ENCODE results near the gene FRAS1. TPM values are rescaled to one million over a fixed set of nuclear protein-coding genes. Genes with fewer than 3 reads are reported as not detected.

Gene FRAS1
- total RNA-seq, 2 donors from 2014 or later: 0.07 to 0.10 TPM

DNA sequence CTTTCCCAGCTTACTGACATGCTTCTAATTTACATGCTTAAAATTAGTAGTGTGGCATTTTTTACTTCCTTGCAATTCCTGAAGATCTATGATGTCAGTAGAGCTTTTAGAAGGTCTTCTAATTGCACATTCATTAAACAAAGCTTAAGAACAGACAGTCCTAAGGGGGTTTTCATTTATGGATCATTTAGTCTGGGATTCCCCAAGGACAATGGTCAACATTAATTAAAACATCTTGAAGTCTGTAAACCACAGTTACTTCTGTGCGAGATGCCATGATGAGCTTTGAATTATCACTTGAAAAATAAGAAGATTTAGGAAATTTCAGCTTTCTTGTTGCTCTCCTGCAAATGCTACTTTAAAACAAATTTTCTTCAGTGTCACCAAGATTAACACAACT is 514.7 kb downstream of the FRAS1 start:
- Mint-ChIP-seq H3K4me3 (no peak overlapping the region), H3K9me3 (peaks cover 0 to 4% of the 10 kb centered on the region in 2 donors), H3K36me3 (ENCODE audit: insufficient read depth in 2 of 2) (no peaks in the 10 kb centered on the region), H3K4me1 (ENCODE audit: low read depth) (no peaks in the 10 kb centered on the region), H3K27me3 (ENCODE audit: low read depth) (peaks cover 22% of the 10 kb centered on the region), H3K27ac (no peak overlapping the region)
- DNase-seq: no peak
- no peak for ATAC-seq (replicated peaks in 1 of 2)

DNA sequence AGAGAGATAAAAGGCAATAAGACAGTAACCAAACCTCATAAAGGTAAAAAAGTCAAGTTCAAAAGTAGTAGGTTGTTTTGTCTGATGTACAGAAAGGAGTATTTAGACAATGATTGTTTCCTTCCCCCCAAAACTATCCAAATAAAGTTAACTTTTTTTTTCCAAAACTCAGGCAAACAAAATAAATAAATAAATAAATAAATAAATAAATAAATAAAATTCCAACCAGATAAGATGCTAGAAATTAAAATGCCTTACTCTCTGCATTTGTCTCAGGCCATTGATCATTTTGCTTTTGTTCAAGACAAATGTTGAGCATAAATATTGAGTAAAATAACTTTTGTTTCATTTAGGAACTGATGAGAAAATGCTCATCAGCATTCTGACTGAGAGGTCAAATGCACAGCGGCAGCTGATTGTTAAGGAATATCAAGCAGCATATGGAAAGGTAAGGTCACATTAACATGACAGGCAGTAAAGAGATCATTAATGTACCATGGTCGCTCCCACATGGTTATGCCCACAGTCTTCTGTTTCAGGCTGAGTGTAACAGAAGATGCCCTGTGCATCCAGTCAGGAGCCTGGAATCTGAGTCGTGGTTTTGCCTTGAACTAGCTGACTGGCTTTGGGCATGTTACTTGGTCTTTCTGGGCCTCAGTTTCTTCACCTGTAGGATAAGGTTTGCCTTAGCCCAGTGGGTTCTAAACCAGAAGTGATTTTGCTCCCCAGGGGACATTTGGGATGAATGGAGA is 521.7 kb downstream of the FRAS1 start:
- peaks cover 7% of the 10 kb centered on the region for H3K27me3 Mint-ChIP-seq (ENCODE audit: low read depth)
- no peaks in the 10 kb centered on the region for H3K4me1 Mint-ChIP-seq (ENCODE audit: low read depth)
- peaks cover 0 to 4% of the 10 kb centered on the region in 2 donors for H3K9me3 Mint-ChIP-seq
- no peak overlapping the region for H3K4me3 Mint-ChIP-seq
- H3K27ac Mint-ChIP-seq: peak overlapping the region; percentile 13
- no peaks in the 10 kb centered on the region for H3K36me3 Mint-ChIP-seq (ENCODE audit: insufficient read depth in 2 of 2)
- ATAC-seq (replicated peaks in 1 of 2) (no peak), DNase-seq (no peak)

DNA sequence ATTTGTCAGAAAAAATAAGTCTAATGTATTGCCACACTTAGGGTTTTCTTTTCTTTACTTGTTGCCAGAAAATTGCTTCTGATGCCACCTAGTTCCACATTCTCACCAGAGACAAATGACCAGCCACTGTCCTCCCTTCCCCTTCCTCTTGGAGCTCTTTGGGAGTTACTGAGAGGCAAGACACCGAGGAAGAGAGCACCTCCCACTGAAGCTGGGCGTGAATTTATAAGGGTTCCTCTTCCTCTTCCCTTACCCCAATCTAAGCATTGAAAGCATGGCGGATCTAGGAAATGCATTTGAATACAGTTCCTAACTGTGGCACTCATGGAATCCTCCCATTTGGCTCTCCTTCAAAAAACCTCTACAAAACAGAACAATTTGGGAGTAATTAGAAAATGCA is 524.5 kb downstream of the FRAS1 start:
- Mint-ChIP-seq H3K36me3 (ENCODE audit: insufficient read depth in 2 of 2) (no peaks in the 10 kb centered on the region), H3K27me3 (ENCODE audit: low read depth) (peaks cover 7% of the 10 kb centered on the region), H3K27ac (no peak overlapping the region), H3K4me3 (no peak overlapping the region), H3K9me3 (no peaks in the 10 kb centered on the region), H3K4me1 (ENCODE audit: low read depth) (no peaks in the 10 kb centered on the region)
- DNase-seq (no peak), ATAC-seq (replicated peaks in 1 of 2) (no peak)

DNA sequence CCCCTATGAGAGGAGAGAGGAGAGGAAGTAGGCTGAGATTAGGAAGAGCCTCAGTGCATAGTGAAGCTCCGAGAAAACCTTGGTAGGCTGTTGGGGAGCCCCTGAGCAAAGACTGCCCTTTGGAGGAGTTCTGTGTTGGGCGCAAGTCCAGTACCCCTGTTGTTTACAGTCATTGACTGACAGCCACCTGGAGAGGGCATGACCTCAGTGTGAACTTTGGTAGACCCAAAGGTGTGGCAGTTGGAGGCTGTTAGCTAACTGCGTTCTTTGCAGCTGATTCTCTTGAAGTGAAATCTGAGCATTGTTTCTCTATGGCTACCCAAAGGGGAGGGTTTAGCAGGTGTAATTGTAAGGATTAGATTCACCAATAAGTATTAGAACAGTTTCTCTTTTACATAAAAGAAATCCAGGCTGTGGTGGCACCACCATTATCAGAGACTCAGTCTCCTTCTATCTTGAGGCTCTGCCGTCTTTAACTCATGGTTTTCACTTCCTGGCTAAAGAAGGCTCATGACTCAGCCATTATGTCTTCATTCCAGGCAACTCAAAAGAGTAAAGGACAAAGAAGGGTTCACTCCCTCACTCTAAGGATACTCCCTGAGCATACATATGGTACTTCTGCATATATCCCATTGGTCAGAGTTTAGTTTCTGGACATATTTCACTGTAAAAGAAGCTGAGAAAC is 527.9 kb downstream of the FRAS1 start:
- ATAC-seq (replicated peaks in 1 of 2) (no peak), DNase-seq (no peak)
- no peaks in the 10 kb centered on the region for H3K4me1 Mint-ChIP-seq (ENCODE audit: low read depth)
- H3K9me3 Mint-ChIP-seq: no peaks in the 10 kb centered on the region
- no peak overlapping the region for H3K27ac Mint-ChIP-seq
- H3K27me3 Mint-ChIP-seq (ENCODE audit: low read depth): peaks cover 7% of the 10 kb centered on the region
- H3K36me3 Mint-ChIP-seq (ENCODE audit: insufficient read depth in 2 of 2): no peaks in the 10 kb centered on the region
- H3K4me3 Mint-ChIP-seq: no peak overlapping the region

DNA sequence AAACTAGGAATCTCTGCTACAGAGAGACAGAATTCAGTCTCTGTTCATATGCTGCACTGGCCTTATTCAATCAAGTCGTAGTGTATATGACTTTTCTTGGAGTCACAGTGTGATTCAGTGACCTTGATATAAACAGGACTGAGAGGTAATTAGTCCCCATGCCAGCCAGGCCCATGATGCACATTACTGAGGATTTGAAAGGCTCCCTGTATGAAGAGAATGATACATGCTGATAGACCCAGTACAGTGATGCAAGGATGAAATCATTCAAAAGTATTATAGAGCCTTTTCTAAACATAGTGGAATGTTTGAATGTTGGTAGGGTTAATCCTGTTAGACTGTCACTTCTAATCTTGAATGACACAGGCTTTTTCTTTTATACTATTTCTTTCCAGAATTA is 528.5 kb downstream of the FRAS1 start:
- DNase-seq (no peak), ATAC-seq (replicated peaks in 1 of 2) (no peak)
- Mint-ChIP-seq H3K27ac (no peak overlapping the region), H3K4me3 (no peak overlapping the region), H3K9me3 (no peaks in the 10 kb centered on the region), H3K36me3 (ENCODE audit: insufficient read depth in 2 of 2) (no peaks in the 10 kb centered on the region), H3K27me3 (ENCODE audit: low read depth) (peaks cover 5% of the 10 kb centered on the region), H3K4me1 (ENCODE audit: low read depth) (no peaks in the 10 kb centered on the region)

DNA sequence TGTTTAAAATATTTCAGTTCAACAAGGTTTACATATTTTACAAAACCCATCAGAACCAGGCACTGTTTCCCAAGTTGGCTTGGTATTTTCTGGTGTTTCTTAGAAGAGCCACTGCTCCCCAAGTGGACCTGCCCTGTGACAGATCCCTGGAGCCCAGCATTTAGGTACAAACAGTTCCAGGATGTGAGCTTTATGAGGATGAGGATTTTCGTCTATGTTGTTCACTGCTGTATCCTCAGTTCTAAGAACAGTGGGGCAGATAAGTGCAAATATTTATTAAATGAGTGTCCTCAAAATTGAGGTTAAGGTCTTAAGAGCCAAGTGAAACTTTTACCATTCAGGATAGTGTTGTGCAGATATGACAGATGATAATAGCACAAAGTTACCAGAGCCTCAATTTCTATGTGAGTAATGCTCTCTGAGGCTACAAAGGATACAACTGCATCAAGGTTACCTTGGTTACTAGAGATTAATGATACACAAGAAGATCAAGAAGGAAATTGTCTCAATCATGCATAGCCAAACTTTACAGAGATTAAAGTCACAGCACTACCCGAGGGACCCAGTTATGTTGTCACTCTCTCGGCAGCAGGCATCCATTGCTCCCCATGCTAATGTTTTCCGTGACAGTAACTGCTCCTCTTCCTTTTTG is 531.9 kb downstream of the FRAS1 start:
- ATAC-seq (replicated peaks in 1 of 2) (no peak), DNase-seq (no peak)
- H3K4me1 Mint-ChIP-seq (ENCODE audit: low read depth): no peaks in the 10 kb centered on the region
- no peaks in the 10 kb centered on the region for H3K27me3 Mint-ChIP-seq (ENCODE audit: low read depth)
- H3K36me3 Mint-ChIP-seq (ENCODE audit: insufficient read depth in 2 of 2): no peaks in the 10 kb centered on the region
- H3K27ac Mint-ChIP-seq: no peak overlapping the region
- H3K4me3 Mint-ChIP-seq: no peak overlapping the region
- H3K9me3 Mint-ChIP-seq: no peaks in the 10 kb centered on the region

DNA sequence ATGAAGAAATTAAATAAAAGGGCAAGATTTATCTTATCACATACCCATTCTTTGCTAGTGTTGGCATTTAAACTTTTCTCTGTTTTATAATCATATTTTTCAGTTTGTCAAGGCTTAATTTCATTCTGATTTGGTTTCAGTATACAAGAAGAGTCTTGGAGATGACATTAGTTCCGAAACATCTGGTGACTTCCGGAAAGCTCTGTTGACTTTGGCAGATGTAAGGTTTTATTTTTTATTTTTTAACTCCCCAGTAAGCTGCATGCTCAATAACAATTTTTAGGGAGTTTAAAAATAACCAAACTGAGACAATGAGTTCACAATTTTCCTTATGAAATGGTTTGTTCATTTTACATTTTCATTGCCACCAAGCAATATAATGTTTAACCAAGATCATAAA is 534.3 kb downstream of the FRAS1 start:
- no peak for DNase-seq
- Mint-ChIP-seq H3K4me1 (ENCODE audit: low read depth) (no peaks in the 10 kb centered on the region), H3K9me3 (no peaks in the 10 kb centered on the region), H3K27me3 (ENCODE audit: low read depth) (no peaks in the 10 kb centered on the region), H3K27ac (no peak overlapping the region), H3K36me3 (ENCODE audit: insufficient read depth in 2 of 2) (no peaks in the 10 kb centered on the region), H3K4me3 (no peak overlapping the region)
- no peak for ATAC-seq (replicated peaks in 1 of 2)

DNA sequence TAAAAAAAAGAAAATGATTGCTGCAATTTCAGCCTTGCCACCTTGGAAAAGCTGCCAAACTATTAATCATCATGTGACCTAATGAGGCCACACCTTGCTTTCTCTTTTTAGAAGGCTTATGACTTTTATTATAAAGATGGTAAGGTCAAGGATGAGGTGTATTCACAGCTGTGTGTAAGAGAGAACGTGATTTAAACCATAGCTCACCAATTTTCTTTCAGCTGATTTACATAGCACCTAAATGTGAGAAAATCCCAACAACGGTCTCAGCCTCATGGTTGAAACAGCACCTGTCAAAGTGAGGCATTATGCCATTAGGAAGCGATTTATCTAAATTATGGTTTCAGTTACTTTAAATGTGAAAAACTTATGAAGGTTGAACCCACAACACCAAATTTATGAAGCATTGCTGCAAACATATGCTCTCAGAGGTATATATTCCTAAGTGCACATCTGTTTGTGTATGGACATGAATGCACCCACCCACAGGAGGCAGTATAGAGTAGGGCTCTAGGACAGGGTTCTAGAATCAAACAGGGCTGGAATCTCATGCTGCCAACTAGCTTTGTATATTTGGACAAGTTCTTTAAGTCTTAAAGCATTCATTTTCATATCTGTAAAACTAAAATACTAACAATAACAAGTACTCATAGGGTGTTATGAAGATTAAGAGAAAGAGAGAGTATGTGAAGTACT is 535.1 kb downstream of the FRAS1 start:
- H3K27me3 Mint-ChIP-seq (ENCODE audit: low read depth): no peaks in the 10 kb centered on the region
- H3K27ac Mint-ChIP-seq: no peak overlapping the region
- H3K36me3 Mint-ChIP-seq (ENCODE audit: insufficient read depth in 2 of 2): no peaks in the 10 kb centered on the region
- ATAC-seq (replicated peaks in 1 of 2): no peak
- H3K4me3 Mint-ChIP-seq: no peak overlapping the region
- no peak for DNase-seq
- H3K4me1 Mint-ChIP-seq (ENCODE audit: low read depth): no peaks in the 10 kb centered on the region
- H3K9me3 Mint-ChIP-seq: no peaks in the 10 kb centered on the region

Other genes starting within 250 kb of the FRAS1 start
- 100 to 1,000 TPM; 209 to 223 TPM for gene CNOT6L, start 238.0 kb upstream of the FRAS1 start, total RNA-seq
- 10 to 100 TPM; 39.3 to 76.8 TPM for gene MRPL1, start 194.5 kb upstream of the FRAS1 start, total RNA-seq